Keratinocyte (primary cell): ENCODE data around the gene TNRC18. TPM values are rescaled to one million over a fixed set of nuclear protein-coding genes. Genes with fewer than 3 reads are reported as not detected.
"Not testable (repeated sequence)": the region's sequence is repeated elsewhere in the genome, so short reads cannot be mapped to it uniquely, and the experiment has no call there.

ENCODE experiments used
- DNase-seq: peaks from one replicate; pipeline ENCODE4 v3.0.0-alpha.2; 2011; ENCODE audit warnings: low read depth, missing footprints, low spot score
- FAIRE-seq: peaks from 2 replicates; lab custom pipeline; 2011; peaks lifted over from hg19 to GRCh38; lab: Jason Lieb, UNC
- H2AFZ ChIP-seq: 2 replicates; pipeline ENCODE4 v1.6.0; 2012; ENCODE audit warnings: low read length, control low read depth, inconsistent platforms; ENCODE audit not compliant: control insufficient read depth
- H3K27ac ChIP-seq: 2 replicates; pipeline ENCODE4 v1.5.1; 2011; ENCODE audit warnings: low read length; ENCODE audit not compliant: control insufficient read depth, insufficient read depth
- H3K27me3 ChIP-seq: 3 replicates; pipeline ENCODE4 v1.6.0; 2011; ENCODE audit warnings: low read length; ENCODE audit not compliant: control insufficient read depth, insufficient read depth; ENCODE audit errors: extremely low read depth
- H3K36me3 ChIP-seq, 2 experiments: 2 replicates in 1 of 2; 3 replicates in 1 of 2; pipeline ENCODE4 v1.5.1; 2011; ENCODE audit warnings: low read length in 2 of 2, mild to moderate bottlenecking in 1 of 2; ENCODE audit not compliant: control insufficient read depth in 2 of 2, insufficient read depth in 2 of 2; ENCODE audit errors: extremely low read depth in 1 of 2
- H3K4me1 ChIP-seq: 3 replicates; pipeline ENCODE4 v1.5.1; 2011; ENCODE audit warnings: low read length; ENCODE audit not compliant: control insufficient read depth, insufficient read depth; ENCODE audit errors: extremely low read depth
- H3K4me2 ChIP-seq: 3 replicates; pipeline ENCODE4 v1.6.0; 2011; ENCODE audit warnings: low read depth, low read length; ENCODE audit not compliant: control insufficient read depth, insufficient read depth; ENCODE audit errors: extremely low read depth
- H3K4me3 ChIP-seq, 3 experiments: fragments of 200-600 bp in 1 of 3; sonication (generic) in 1 of 3; 2 replicates in 2 of 3; 3 replicates in 1 of 3; pipeline ENCODE4 v1.5.1; 2011 to 2016; ENCODE audit warnings: low read length in 3 of 3, mild to moderate bottlenecking in 3 of 3, control low read depth in 2 of 3, inconsistent platforms in 1 of 3, low read depth in 1 of 3, mixed read lengths in 1 of 3, mixed run types in 1 of 3, moderate library complexity in 1 of 3; ENCODE audit not compliant: control insufficient read depth in 2 of 3, insufficient read depth in 2 of 3; ENCODE audit errors: extremely low read depth in 1 of 3
- H3K79me2 ChIP-seq: 2 replicates; pipeline ENCODE4 v1.6.0; 2012; ENCODE audit warnings: low read length; ENCODE audit not compliant: control insufficient read depth, insufficient read depth
- H3K9ac ChIP-seq: 3 replicates; pipeline ENCODE4 v1.6.0; 2011; ENCODE audit warnings: low read length; ENCODE audit not compliant: control insufficient read depth, insufficient read depth; ENCODE audit errors: extremely low read depth
- H3K9me1 ChIP-seq: 3 replicates; pipeline ENCODE4 v1.6.0; 2011; ENCODE audit warnings: low read length; ENCODE audit not compliant: control insufficient read depth, insufficient read depth; ENCODE audit errors: extremely low read depth
- H3K9me3 ChIP-seq: 2 replicates; pipeline ENCODE4 v1.5.1; 2012; ENCODE audit warnings: low read depth, low read length; ENCODE audit not compliant: control insufficient read depth
- H4K20me1 ChIP-seq: 3 replicates; pipeline ENCODE4 v1.6.0; 2011; ENCODE audit warnings: low read length; ENCODE audit not compliant: control insufficient read depth, insufficient read depth; ENCODE audit errors: extremely low read depth
- CTCF ChIP-seq, 3 experiments: IDR thresholded peaks in 1 of 3; conservative IDR thresholded peaks in 1 of 3; optimal IDR thresholded peaks in 1 of 3; 2 replicates in 2 of 3; 3 replicates in 1 of 3; pipeline versions ENCODE3 to v1.5.1; 2011; ENCODE audit warnings: low read length in 3 of 3, mild to moderate bottlenecking in 3 of 3, moderate library complexity in 2 of 3, control low read depth in 1 of 3, inconsistent platforms in 1 of 3; ENCODE audit not compliant: insufficient read depth in 2 of 3; ENCODE audit errors: extremely low read depth in 1 of 3
- EZH2 ChIP-seq: IDR thresholded peaks from one replicate; pipeline ENCODE4 v1.6.1; 2012; ENCODE audit warnings: inconsistent platforms, mild to moderate bottlenecking, low read length, moderate library complexity
- dilution Hi-C: fragments of 300-500 bp; cut with MboI; formaldehyde crosslinking; loops from one replicate; pipeline ENCODE4 v1.7.0; 2020; ENCODE audit warnings: low sequenced_read_pairs; ENCODE audit not compliant: extremely low pct_ligation_motif_present
- polyA plus RNA-seq, 5 experiments: library from polyadenylated mRNA; depleted of rRNA in 3 of 5; stranded (reverse) in 3 of 5; stranded (forward) in 1 of 5; unstranded in 1 of 5; fragments of >200 nt; gene quantifications; 1 replicate in 1 of 5; 2 replicates in 3 of 5; 3 replicates in 1 of 5; pipeline versions ENCODE4 v1.2.1 to v1.2.3, GENCODE V29; 2011 to 2012; ENCODE audit warnings: missing spikeins in 2 of 5, low read depth in 1 of 5, low replicate concordance in 1 of 5

The TNRC18 gene
- polyA plus RNA-seq, 1 donor (not counting 4 experiments of a cell fraction or from before 2014, with no cell fraction given), result 13.2 TPM

GRCh38 chr7:5294169-5294987 lies 129.3 kb downstream of the TNRC18 start:
- FAIRE-seq, result no peak
- dilution Hi-C loops, result no loop called here

GRCh38 chr7:5291711-5292335 lies 131.8 kb downstream of the TNRC18 start:
- H3K4me3 ChIP-seq, H3K27me3 ChIP-seq, H3K79me2 ChIP-seq, H3K9me1 ChIP-seq, H2AFZ ChIP-seq, H3K27ac ChIP-seq, dilution Hi-C loops, H3K9me3 ChIP-seq, FAIRE-seq, H3K4me2 ChIP-seq, H3K36me3 ChIP-seq, H3K9ac ChIP-seq, DNase-seq, H4K20me1 ChIP-seq: not testable (repeated sequence)
- peaks cover 10% of the 10 kb centered on the region for H3K4me1 ChIP-seq

More at GRCh38 chr7:5294169-5294987, 129.3 kb downstream of the TNRC18 start:
- Histone ChIP-seq H3K36me3 (no peaks in the 10 kb centered on the region), H3K4me1 (peaks cover 2% of the 10 kb centered on the region), H2AFZ (no peak overlapping the region), H3K9me3 (no peaks in the 10 kb centered on the region), H3K9ac (no peak overlapping the region), H3K9me1 (no peaks in the 10 kb centered on the region), H3K27ac (no peak overlapping the region), H3K4me3 (no peak overlapping the region), H4K20me1 (no peaks in the 10 kb centered on the region), H3K27me3 (peaks cover 20% of the 10 kb centered on the region), H3K4me2 (no peak overlapping the region), H3K79me2 (no peaks in the 10 kb centered on the region)
- no peak for DNase-seq
- TF ChIP-seq CTCF (optimal IDR thresholded peaks at IDR 0.05 in 1 of 3, IDR thresholded peaks at IDR 0.05 in 1 of 3, conservative IDR thresholded peaks at IDR 0.05 in 1 of 3; ENCODE audit: extremely low read depth in 1 of 3, insufficient read depth in 2 of 3, low read length in 3 of 3), result no peak
- TF ChIP-seq EZH2, result no peak
